ENCODE results near the gene MYBBP1A.

GRCh38 chr17:4551141-4551540 is 4.0 kb downstream of the MYBBP1A start:
- TF ChIP-seq POLR2A (IDR thresholded peaks at IDR 0.05; ENCODE audit: low read depth, low read length) (no peak), POLR2AphosphoS5 (IDR thresholded peaks at IDR 0.05; ENCODE audit: low read depth, low read length) (no peak), TAF1 (IDR thresholded peaks at IDR 0.05; ENCODE audit: low read depth, low read length) (no peak)
